Gastroesophageal sphincter (tissue), 3 donors: ENCODE measurements around the gene IQGAP3.
A peak's percentile ranks its signal among the peaks of the same experiment; 100 is the strongest.

Experiments
- CTCF ChIP-seq, 4 experiments: fragments of 200-600 bp in 2 of 4; fragments of 450-650 bp in 2 of 4; sonication (generic) in 1 of 4; IDR thresholded peaks; one replicate each; pipeline ENCODE4 v1.5.1; 2017 to 2019; ENCODE audit warnings: antibody characterized with exemption in 4 of 4, mild to moderate bottlenecking in 2 of 4, moderate library complexity in 2 of 4
- POLR2A ChIP-seq, 2 donors: fragments of 450-650 bp; IDR thresholded peaks; one replicate each; pipeline ENCODE4 v1.6.1; 2017; ENCODE audit warnings: antibody characterized with exemption in 2 of 2, mild to moderate bottlenecking in 2 of 2, moderate library complexity in 1 of 2

GRCh38 chr1:156618853-156619581 lies 46.7 kb upstream of the IQGAP3 start, which contains the start of gene HAPLN2:
- TF ChIP-seq POLR2A (IDR thresholded peaks at IDR 0.05) (no peak), CTCF (IDR thresholded peaks at IDR 0.05) (peak in 1 of 4 experiments; percentile 21)
